GM12892 (cell line): ENCODE results near the gene ZNF565.

ENCODE experiments used
- DNase-seq: peaks from one replicate; pipeline ENCODE4 v3.0.0; 2011; ENCODE audit not compliant: insufficient read length
- FAIRE-seq: peaks from 2 replicates; lab custom pipeline; 2011; peaks lifted over from hg19 to GRCh38; lab: Jason Lieb, UNC
- POLR2A ChIP-seq: IDR thresholded peaks from 2 replicates; pipeline ENCODE4 v1.6.1; 2011; ENCODE audit warnings: low read depth, low read length, control low read depth
- POLR2AphosphoS5 ChIP-seq: IDR thresholded peaks from 2 replicates; pipeline ENCODE4 v1.6.1; 2011; ENCODE audit warnings: low read depth, low read length, control low read depth
- TAF1 ChIP-seq: IDR thresholded peaks from 2 replicates; pipeline ENCODE4 v1.6.1; 2011; ENCODE audit warnings: low read depth, mild to moderate bottlenecking, control low read depth, low read length, borderline replicate concordance

ZNF565 gene

DNA sequence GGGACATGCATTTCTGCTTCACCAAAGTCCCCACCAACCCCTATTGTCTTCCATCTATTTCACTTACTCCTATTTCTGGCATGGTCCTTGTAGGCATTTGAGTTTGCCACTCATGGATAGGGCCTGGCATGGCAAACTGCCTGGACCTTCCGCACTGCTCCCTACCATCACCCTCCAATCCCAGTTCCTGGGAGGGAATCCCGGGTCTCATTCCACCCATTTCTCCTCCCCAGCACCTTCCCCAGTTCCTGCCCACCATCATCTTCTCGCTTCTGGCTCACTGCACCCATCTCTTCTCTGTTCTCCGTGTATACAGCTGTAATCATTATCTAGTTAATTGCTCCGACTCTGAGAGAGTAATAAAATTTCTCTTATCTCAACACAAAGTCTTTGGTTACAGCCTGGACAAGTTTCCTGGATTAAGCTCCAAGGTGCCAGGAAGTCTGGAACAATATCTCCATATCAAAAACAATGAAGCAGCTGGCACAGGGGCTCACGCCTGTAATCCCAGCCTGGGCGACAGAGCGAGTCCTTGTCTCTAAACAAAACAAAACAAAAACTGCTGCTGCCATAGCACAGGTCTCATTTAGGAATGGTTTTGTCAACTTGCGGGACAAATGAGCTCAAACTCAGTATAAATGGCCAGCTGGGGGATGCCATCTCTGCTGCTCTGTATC lies 45.2 kb downstream of the ZNF565 start:
- TF ChIP-seq TAF1: no peak
- TF ChIP-seq POLR2AphosphoS5: no peak
- TF ChIP-seq POLR2A: no peak
- DNase-seq: no peak
- no peak for FAIRE-seq

DNA sequence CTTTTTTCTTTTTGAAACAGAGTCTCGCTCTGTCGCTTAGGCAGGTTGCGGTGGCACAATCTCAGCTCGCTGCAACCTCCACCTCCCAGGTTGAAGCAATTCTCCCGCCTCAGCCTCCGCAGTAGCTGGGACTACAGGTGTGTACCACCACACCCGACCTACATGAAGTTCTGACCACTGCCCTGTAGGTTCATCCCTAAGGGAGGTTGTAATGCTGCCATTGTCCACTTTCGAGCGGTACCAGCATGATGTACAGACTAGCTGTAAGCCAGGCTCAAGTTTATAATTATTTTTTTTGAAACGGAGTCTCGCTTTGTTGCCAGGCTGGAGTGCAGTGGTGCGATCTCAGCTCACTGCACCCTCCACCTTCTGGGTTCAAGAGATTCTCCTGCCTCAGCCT lies 50.7 kb downstream of the ZNF565 start:
- TF ChIP-seq TAF1: no peak
- TF ChIP-seq POLR2AphosphoS5: no peak
- no peak for TF ChIP-seq POLR2A
- DNase-seq (no peak), FAIRE-seq (no peak)

DNA sequence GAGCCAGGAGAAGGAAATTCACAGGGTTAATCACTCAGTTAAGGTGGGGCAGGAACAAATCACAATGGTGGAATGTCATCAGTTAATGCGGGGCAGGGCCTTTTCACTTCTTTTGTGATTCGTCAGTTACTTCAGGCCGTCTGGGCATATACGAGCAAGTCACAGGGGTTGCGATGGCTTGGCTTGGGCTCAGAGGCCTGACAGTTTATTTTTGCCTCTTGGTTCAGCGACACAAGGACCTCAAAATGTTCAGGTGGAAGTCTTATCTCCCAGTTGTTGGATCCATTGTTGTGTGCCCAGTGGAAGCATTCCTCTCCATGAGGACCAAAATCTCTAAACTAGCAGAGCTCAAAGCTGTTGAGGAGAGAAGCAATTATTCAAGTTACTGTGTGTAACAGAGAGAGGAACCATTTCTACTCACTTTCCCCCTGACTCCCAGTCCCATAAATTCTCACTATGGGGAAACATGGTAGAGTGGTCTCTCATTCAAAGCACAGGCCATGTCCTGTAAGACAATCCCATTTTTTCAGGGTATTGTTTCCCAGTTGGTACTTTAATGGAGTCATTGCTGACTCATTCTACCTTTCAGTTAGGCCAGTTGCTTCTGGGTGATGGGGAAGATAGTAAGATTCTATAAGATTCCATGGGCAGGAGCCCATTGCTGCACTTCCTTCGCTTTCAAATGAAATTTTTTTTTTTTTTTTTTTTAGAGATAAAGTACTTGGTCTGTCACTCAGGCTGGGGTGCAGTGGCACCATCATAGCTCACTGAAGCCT lies 53.5 kb downstream of the ZNF565 start:
- DNase-seq (no peak), FAIRE-seq (no peak)
- no peak for TF ChIP-seq POLR2A
- no peak for TF ChIP-seq TAF1

DNA sequence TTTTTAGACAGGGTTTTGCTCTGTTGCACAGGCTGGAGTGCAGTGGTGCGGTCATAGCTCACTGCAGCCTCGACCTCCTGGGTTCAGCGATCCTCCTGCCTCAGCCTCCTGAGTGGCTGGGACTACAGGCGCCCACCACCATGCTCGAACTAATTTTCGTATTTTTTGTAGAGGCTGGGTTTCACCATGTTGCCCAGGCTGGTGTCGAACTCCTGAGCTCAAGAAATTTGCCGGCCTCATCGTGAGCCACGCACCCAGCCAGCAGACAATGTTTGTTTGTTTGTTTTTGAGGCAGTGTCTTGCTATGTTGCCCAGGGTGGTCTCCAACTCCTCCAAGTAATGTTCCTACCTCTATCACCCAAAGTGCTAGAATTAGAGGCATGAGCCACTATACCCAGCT lies 61.3 kb downstream of the ZNF565 start:
- FAIRE-seq (no peak), DNase-seq (no peak)
- TF ChIP-seq POLR2AphosphoS5: no peak
- no peak for TF ChIP-seq TAF1
- no peak for TF ChIP-seq POLR2A

DNA sequence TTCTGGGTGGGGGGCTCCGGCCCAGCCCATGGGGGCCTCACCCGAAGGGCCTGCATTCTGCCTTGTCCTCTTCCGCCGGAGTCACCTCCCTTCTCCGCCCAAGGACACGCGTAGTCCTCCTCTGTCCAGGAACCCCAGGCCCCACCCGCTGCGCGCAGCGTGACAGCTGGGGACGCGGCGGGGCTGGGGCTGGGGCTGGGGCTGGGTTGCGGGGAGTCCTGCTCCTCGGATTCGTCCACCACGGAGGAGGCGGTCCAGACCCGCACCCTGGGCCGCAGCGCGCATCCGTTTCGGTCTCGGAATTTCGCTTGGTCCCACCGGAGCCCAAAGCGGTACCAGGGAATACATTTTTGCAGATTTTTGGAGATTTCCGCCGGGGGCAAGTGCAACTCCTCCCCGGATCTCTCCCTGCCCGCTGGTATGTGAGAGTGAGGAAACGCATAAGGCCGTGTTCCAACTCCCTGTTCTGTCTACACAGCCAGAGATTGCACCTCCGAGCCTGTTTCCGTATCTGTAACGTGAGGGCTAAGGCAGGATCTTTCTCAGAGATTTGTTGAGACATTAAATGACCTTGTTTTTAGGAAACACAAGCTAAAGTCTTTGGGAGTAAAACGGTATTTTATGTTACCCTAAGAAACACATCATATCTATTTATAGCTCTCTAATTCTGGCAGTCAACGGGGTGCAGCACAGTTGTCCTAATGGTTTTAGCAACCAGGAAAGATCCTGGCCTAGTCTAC lies 61.9 kb downstream of the ZNF565 start, which contains the start of gene COX7A1:
COX7A1 (minus strand) TSS at position 96 of the 740 bp plus-strand sequence; CDS start at position 56, 40 bp downstream.
- DNase-seq (no peak), FAIRE-seq (no peak)
- TF ChIP-seq TAF1 (no peak), POLR2A (no peak), POLR2AphosphoS5 (no peak)

DNA sequence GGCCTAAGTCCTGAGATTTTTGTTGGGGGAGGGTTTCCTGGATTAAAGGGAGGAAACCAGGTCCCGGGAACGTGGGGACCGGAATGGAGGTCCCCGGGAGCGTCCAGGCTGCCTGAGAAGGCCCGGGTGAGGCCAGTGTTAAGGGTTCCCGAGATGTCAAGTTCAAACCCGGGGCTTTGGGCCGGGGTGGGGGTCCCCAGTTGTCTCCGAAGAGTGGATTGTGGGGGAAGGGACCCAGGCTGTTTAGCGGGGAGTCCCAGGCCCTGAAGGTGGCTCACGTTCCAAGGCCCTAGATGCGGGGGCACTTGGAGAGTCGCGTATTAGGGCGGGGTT lies 62.5 kb downstream of the ZNF565 start:
- TF ChIP-seq POLR2A (no peak), TAF1 (no peak), POLR2AphosphoS5 (no peak)
- no peak for DNase-seq
- no peak for FAIRE-seq

DNA sequence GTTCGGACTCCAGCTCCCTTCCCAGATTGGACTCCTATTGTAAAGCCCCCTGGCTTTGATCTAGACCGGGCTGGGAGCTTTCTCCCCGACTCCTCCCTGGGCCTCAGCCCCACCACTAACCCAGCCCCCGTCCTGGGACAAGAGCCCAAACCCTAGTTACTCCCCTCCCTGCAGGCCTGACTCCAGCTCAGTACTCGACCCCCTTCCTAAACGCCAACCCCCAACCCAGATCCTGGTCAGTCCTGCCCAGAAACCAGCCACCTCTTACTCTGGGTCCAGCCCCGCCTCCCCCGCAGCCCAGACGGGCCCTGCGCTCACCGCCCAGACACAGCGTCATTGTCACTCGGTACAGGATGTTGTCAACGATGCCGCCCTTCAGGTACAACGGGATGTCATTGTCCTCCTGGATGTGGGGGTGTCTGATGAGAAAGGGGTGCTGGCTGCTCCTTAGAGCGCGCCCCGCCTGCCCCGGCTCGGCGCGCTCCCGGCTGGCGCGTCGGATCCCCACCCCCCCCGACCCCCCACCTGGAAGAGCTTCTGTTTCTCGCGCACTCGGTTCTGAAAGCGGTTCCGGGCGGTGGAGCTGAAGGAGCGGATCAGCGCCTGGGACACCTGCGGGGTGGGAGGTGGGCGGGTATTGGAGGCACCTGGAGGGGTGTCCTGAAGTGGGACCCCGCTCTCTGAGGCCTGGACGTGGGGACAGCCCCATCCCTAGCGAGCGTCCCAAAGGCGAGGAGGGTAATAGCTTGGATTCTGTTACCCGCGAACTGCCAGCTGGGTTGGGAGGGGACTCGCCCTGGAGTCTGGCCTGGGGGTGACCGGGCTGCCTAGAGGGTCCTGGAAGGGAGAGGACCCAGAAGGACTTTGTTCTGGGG lies 63.1 kb downstream of the ZNF565 start:
- no peak for DNase-seq
- no peak for FAIRE-seq
- no peak for TF ChIP-seq TAF1
- no peak for TF ChIP-seq POLR2AphosphoS5
- no peak for TF ChIP-seq POLR2A

DNA sequence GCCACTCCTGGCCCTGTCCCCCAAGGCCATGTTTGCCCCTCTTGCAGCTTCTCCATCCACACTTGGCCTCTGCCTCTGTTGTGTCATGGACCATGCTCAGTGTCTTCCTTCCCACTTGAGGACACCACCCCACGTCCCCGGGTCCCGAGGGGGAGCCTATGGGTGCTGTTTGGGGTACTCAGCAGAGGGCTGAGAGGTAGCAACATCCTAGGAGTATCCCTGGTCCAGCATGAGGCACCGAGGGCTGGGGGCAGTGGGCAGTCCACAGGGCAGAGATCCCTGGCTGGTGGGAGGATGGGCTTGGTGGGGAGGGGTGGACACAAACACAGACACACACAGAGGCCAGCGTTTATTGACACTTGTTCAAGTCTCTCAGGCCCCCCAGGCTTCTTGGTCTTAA lies 63.9 kb downstream of the ZNF565 start:
- DNase-seq: no peak

DNA sequence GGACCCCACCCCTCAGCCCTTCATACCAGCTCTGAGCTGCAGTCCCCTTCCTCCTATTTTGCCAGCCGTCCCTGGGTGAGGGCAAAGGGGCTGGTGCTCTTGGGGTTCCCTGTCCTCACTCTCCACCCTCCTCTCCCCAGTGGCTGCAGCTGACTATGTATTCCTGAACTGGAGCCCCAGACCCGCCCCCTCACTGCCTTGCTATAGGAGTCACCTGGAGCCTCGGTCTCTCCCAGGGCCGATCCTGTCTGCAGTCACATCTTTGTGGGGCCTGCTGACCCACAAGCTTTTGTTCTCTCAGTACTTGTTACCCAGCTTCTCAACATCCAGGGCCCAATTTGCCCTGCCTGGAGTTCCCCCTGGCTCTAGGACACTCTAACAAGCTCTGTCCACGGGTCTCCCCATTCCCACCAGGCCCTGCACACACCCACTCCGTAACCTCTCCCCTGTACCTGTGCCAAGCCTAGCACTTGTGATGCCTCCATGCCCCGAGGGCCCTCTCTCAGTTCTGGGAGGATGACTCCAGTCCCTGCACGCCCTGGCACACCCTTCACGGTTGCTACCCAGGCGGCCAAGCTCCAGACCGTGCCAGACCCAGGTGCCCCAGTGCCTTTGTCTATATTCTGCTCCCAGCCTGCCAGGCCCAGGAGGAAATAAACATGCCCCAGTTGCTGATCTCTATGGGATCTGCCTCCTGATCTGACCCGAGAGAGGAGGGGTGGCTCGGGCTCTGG lies 64.6 kb downstream of the ZNF565 start:
- TF ChIP-seq TAF1: no peak
- no peak for TF ChIP-seq POLR2A
- no peak for TF ChIP-seq POLR2AphosphoS5
- FAIRE-seq (no peak), DNase-seq (no peak)

More for the DNA sequence above, 63.9 kb downstream of the ZNF565 start:
- no peak for FAIRE-seq
- no peak for TF ChIP-seq POLR2A
- no peak for TF ChIP-seq POLR2AphosphoS5
- TF ChIP-seq TAF1: no peak

DNA sequence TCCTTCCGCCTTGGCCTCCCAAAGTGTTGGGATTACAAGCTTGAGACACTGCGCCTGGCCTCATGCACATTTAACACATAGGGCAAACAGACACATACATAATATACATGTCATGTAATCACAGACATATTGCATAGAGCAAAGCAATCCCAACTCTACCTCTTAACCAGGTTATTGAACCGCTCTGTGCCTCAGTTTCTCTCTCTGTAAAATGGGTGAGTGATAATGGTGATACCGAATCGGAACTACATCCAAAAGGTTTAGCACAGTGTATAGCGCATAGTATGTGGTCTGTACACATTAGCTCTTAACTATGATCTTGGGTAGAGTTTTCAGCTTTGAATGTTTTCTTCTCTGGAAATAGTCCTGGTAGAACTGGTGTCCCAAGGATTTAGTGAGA lies 69.8 kb downstream of the ZNF565 start:
- no peak for TF ChIP-seq POLR2A
- TF ChIP-seq TAF1: no peak
- TF ChIP-seq POLR2AphosphoS5: no peak
- FAIRE-seq: no peak
- no peak for DNase-seq
